ENCODE data around the gene PCNX2. TPM values are rescaled to one million over a fixed set of nuclear protein-coding genes. Genes with fewer than 3 reads are reported as not detected.

Gene PCNX2
- total RNA-seq, 1 experiment from 2014 or later: 63.4 TPM

GRCh38 chr1:233334092-233334491 lies 38.6 kb upstream of the PCNX2 start:
- DNase-seq: no peak
- CTCF ChIA-PET: interaction anchor here (1.7 kb wide), 1 partner anchor 8 kb away, joined by 4 read pairs; no protein-coding TSS in a partner anchor
- H3K4me3 Mint-ChIP-seq (ENCODE audit: low read depth, unreplicated experiment): no peak overlapping the region
- TF ChIP-seq CTCF (IDR thresholded peaks at IDR 0.05; ENCODE audit: unreplicated experiment): no peak
- intact Hi-C loops (cut with micrococcal nuclease; ENCODE audit: unreplicated experiment): no loop called here
- H3K27ac Mint-ChIP-seq (ENCODE audit: unreplicated experiment): no peak overlapping the region
- peaks cover 46% of the 10 kb centered on the region for H3K4me1 Mint-ChIP-seq (ENCODE audit: low read depth, unreplicated experiment)
- H3K36me3 Mint-ChIP-seq (ENCODE audit: insufficient read depth, unreplicated experiment): peaks cover 15% of the 10 kb centered on the region
- no peaks in the 10 kb centered on the region for H3K9me3 Mint-ChIP-seq (ENCODE audit: low read depth, unreplicated experiment)
- no TSS peak for BruUV-seq (replicated peaks)
- H3K27me3 Mint-ChIP-seq (ENCODE audit: unreplicated experiment): no peaks in the 10 kb centered on the region

GRCh38 chr1:233333086-233333485 lies 37.6 kb upstream of the PCNX2 start:
- CTCF ChIA-PET: interaction anchor here (0.6 to 1.7 kb wide), 2 partner anchors 9 to 19 kb away, joined by 3 to 4 read pairs; no protein-coding TSS in a partner anchor
- BruUV-seq (replicated peaks): no TSS peak
- Mint-ChIP-seq H3K36me3 (ENCODE audit: insufficient read depth, unreplicated experiment) (peaks cover 25% of the 10 kb centered on the region), H3K4me3 (ENCODE audit: low read depth, unreplicated experiment) (no peak overlapping the region), H3K27me3 (ENCODE audit: unreplicated experiment) (no peaks in the 10 kb centered on the region), H3K27ac (ENCODE audit: unreplicated experiment) (no peak overlapping the region), H3K9me3 (ENCODE audit: low read depth, unreplicated experiment) (no peaks in the 10 kb centered on the region), H3K4me1 (ENCODE audit: low read depth, unreplicated experiment) (peaks cover 36% of the 10 kb centered on the region)
- DNase-seq: no peak
- no peak for TF ChIP-seq CTCF (IDR thresholded peaks at IDR 0.05; ENCODE audit: unreplicated experiment)
- intact Hi-C loops (cut with micrococcal nuclease; ENCODE audit: unreplicated experiment): no loop called here

GRCh38 chr1:233331676-233332519 lies 36.4 kb upstream of the PCNX2 start:
- CTCF ChIA-PET: interaction anchor here (1.1 to 1.2 kb wide), 3 partner anchors 9 to 573 kb away, joined by 3 to 7 read pairs (median 5); partner anchors contain the start of gene SLC35F3
- BruUV-seq (replicated peaks): no TSS peak

More at GRCh38 chr1:233331676-233332519, 36.4 kb upstream of the PCNX2 start:
- H3K4me1 Mint-ChIP-seq (ENCODE audit: low read depth, unreplicated experiment): peaks cover 26% of the 10 kb centered on the region
- peaks cover 32% of the 10 kb centered on the region for H3K36me3 Mint-ChIP-seq (ENCODE audit: insufficient read depth, unreplicated experiment)
- no peak overlapping the region for H3K27ac Mint-ChIP-seq (ENCODE audit: unreplicated experiment)
- intact Hi-C loops (cut with micrococcal nuclease; ENCODE audit: unreplicated experiment): loop anchor here (1.0 to 2.0 kb wide), 2 partner anchors 9 to 35 kb away; no protein-coding TSS in a partner anchor
- TF ChIP-seq CTCF (IDR thresholded peaks at IDR 0.05; ENCODE audit: unreplicated experiment): no peak
- H3K27me3 Mint-ChIP-seq (ENCODE audit: unreplicated experiment): no peaks in the 10 kb centered on the region
- H3K4me3 Mint-ChIP-seq (ENCODE audit: low read depth, unreplicated experiment): no peak overlapping the region
- no peak for DNase-seq
- H3K9me3 Mint-ChIP-seq (ENCODE audit: low read depth, unreplicated experiment): no peaks in the 10 kb centered on the region

All from Calu3 (cell line).